GM13976 (cell line): ENCODE data around the gene WDR73.

Source experiments
- DNase-seq: peaks from one replicate; pipeline ENCODE4 v3.0.0; 2012; ENCODE audit warnings: low spot score
- in situ Hi-C: fragments of 300-500 bp; cut with MboI; formaldehyde crosslinking; loops from one replicate; pipeline ENCODE4 v1.12.0; 2022; ENCODE audit warnings: low sequenced_read_pairs, mixed read lengths, inconsistent platforms; ENCODE audit not compliant: unreplicated experiment
- TF ChIP-seq, protein P1 (sequence below): IDR thresholded peaks from 2 replicates; pipeline ENCODE4 v1.5.1; 2012; ENCODE audit warnings: borderline replicate concordance, mild to moderate bottlenecking; ENCODE audit not compliant: insufficient read depth; ENCODE audit errors: extremely low read depth, missing control alignments, control extremely low read depth

The WDR73 gene

GRCh38 chr15:84591815-84592214 is 62.3 kb downstream of the WDR73 start:
- no peak for DNase-seq
- TF ChIP-seq, protein P1, sequence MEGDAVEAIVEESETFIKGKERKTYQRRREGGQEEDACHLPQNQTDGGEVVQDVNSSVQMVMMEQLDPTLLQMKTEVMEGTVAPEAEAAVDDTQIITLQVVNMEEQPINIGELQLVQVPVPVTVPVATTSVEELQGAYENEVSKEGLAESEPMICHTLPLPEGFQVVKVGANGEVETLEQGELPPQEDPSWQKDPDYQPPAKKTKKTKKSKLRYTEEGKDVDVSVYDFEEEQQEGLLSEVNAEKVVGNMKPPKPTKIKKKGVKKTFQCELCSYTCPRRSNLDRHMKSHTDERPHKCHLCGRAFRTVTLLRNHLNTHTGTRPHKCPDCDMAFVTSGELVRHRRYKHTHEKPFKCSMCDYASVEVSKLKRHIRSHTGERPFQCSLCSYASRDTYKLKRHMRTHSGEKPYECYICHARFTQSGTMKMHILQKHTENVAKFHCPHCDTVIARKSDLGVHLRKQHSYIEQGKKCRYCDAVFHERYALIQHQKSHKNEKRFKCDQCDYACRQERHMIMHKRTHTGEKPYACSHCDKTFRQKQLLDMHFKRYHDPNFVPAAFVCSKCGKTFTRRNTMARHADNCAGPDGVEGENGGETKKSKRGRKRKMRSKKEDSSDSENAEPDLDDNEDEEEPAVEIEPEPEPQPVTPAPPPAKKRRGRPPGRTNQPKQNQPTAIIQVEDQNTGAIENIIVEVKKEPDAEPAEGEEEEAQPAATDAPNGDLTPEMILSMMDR: no peak
- in situ Hi-C loops: no loop called here

- TF ChIP-seq, protein P1: no peak
- in situ Hi-C loops: no loop called here
- no peak for DNase-seq
Measured at GRCh38 chr15:84590406-84590805, 63.7 kb downstream of the WDR73 start.
